OCI-LY1 (cell line): ENCODE measurements around the gene DNAJC11.

Experiments
- H2AFZ ChIP-seq: fragments of 200-600 bp; sonication (generic), shearing (Covaris generic); 2 replicates; pipeline ENCODE4 v1.6.0; 2014; ENCODE audit warnings: antibody characterized with exemption, mild to moderate bottlenecking, low read length
- H3F3A ChIP-seq: fragments of 200-600 bp; sonication (generic), shearing (Covaris generic); 2 replicates; pipeline ENCODE4 v1.6.0; 2014; ENCODE audit warnings: mild to moderate bottlenecking, antibody characterized with exemption, low read length, moderate library complexity; ENCODE audit not compliant: insufficient read depth
- H3K27ac ChIP-seq: fragments of 200-600 bp; sonication (generic); 2 replicates; pipeline ENCODE4 v1.5.1; 2014; ENCODE audit warnings: low read length, mixed run types, mild to moderate bottlenecking, low read depth; ENCODE audit not compliant: poor library complexity, severe bottlenecking
- H3K27me3 ChIP-seq: fragments of 200-600 bp; sonication (generic); 2 replicates; pipeline ENCODE4 v1.6.0; 2014; ENCODE audit warnings: antibody characterized with exemption, mild to moderate bottlenecking, low read length, moderate library complexity; ENCODE audit not compliant: insufficient read depth
- H3K36me3 ChIP-seq: fragments of 200-600 bp; sonication (generic); 2 replicates; pipeline ENCODE4 v1.6.1; 2014; ENCODE audit warnings: mild to moderate bottlenecking, antibody characterized with exemption, low read length, moderate library complexity, mixed read lengths; ENCODE audit not compliant: insufficient read depth
- H3K4me1 ChIP-seq: fragments of 200-600 bp; sonication (generic); 2 replicates; pipeline ENCODE4 v1.5.1; 2014; ENCODE audit warnings: mild to moderate bottlenecking, low read length, moderate library complexity; ENCODE audit not compliant: insufficient read depth, severe bottlenecking
- H3K4me2 ChIP-seq: fragments of 200-600 bp; sonication (generic), shearing (Covaris generic); 2 replicates; pipeline ENCODE4 v1.6.1; 2014; ENCODE audit warnings: low read length
- H3K4me3 ChIP-seq: fragments of 200-600 bp; sonication (generic); 2 replicates; pipeline ENCODE4 v1.5.1; 2014; ENCODE audit warnings: low read length, low read depth, mild to moderate bottlenecking, mixed read lengths; ENCODE audit not compliant: poor library complexity, severe bottlenecking
- H3K79me2 ChIP-seq: fragments of 200-600 bp; shearing (Covaris generic); 2 replicates; pipeline ENCODE4 v1.6.1; 2016; ENCODE audit warnings: mixed run types, low read length, mixed read lengths; ENCODE audit not compliant: insufficient read depth
- H3K9ac ChIP-seq: fragments of 200-600 bp; sonication (generic), shearing (Covaris generic); 2 replicates; pipeline ENCODE4 v1.6.1; 2014; ENCODE audit warnings: mild to moderate bottlenecking, low read length, mixed read lengths
- H3K9me2 ChIP-seq: fragments of 200-600 bp; sonication (generic), shearing (Covaris generic); 2 replicates; pipeline ENCODE4 v1.6.1; 2014; ENCODE audit warnings: low read depth, mild to moderate bottlenecking, low read length, mixed read lengths
- H3K9me3 ChIP-seq: fragments of 200-600 bp; shearing (Covaris generic); 2 replicates; pipeline ENCODE4 v1.6.1; 2014; ENCODE audit warnings: low read length, mixed read lengths
- H4K20me1 ChIP-seq: fragments of 200-600 bp; sonication (generic), shearing (Covaris generic); 2 replicates; pipeline ENCODE4 v1.6.0; 2016; ENCODE audit warnings: mild to moderate bottlenecking, low read length; ENCODE audit not compliant: insufficient read depth
- CTCF ChIP-seq: fragments of 200-600 bp; sonication (generic), shearing (Covaris generic); IDR thresholded peaks from 2 replicates; pipeline ENCODE4 v1.5.1; 2017; ENCODE audit warnings: mild to moderate bottlenecking, antibody characterized with exemption, low read length, moderate library complexity, mixed read lengths
- EZH2 ChIP-seq: fragments of 200-600 bp; sonication (generic), shearing (Covaris generic); IDR thresholded peaks from 2 replicates; pipeline ENCODE4 v1.8.0; 2017; ENCODE audit warnings: borderline replicate concordance, mixed run types, mild to moderate bottlenecking, antibody characterized with exemption, low read length, moderate library complexity, mixed read lengths

Gene DNAJC11

GRCh38 chr1:6672558-6672957 lies 29.1 kb downstream of the DNAJC11 start:
- no peak overlapping the region for H3K4me3 ChIP-seq
- H3K9me3 ChIP-seq, result no peaks in the 10 kb centered on the region
- H3K4me1 ChIP-seq, result no peaks in the 10 kb centered on the region
- H3K79me2 ChIP-seq, result no peaks in the 10 kb centered on the region
- no peaks in the 10 kb centered on the region for H3K9me2 ChIP-seq
- no peaks in the 10 kb centered on the region for H4K20me1 ChIP-seq
- peaks cover 48% of the 10 kb centered on the region for H3K36me3 ChIP-seq
- no peak for TF ChIP-seq CTCF
- TF ChIP-seq EZH2, result no peak
- no peaks in the 10 kb centered on the region for H3K27me3 ChIP-seq
- no peaks in the 10 kb centered on the region for H3F3A ChIP-seq
- no peak overlapping the region for H3K4me2 ChIP-seq
- H3K27ac ChIP-seq, result no peak overlapping the region
- no peak overlapping the region for H3K9ac ChIP-seq
- H2AFZ ChIP-seq, result no peak overlapping the region

- Histone ChIP-seq H3K79me2 (no peaks in the 10 kb centered on the region), H3K4me2 (no peak overlapping the region), H2AFZ (no peak overlapping the region), H3K36me3 (peaks cover 47% of the 10 kb centered on the region), H3K4me3 (no peak overlapping the region), H3K27me3 (no peaks in the 10 kb centered on the region), H3K9ac (no peak overlapping the region), H3K9me3 (no peaks in the 10 kb centered on the region), H3K27ac (no peak overlapping the region), H3K9me2 (no peaks in the 10 kb centered on the region), H4K20me1 (no peaks in the 10 kb centered on the region), H3K4me1 (no peaks in the 10 kb centered on the region), H3F3A (no peaks in the 10 kb centered on the region)
- no peak for TF ChIP-seq CTCF
- TF ChIP-seq EZH2, result no peak
These were observed 33.1 kb downstream of the DNAJC11 start for GRCh38 chr1:6668503-6668902.

GRCh38 chr1:6667139-6667538 lies 34.5 kb downstream of the DNAJC11 start:
- Histone ChIP-seq H3K9me3 (no peaks in the 10 kb centered on the region), H3K9ac (no peak overlapping the region), H3K4me2 (no peak overlapping the region), H3K27ac (no peak overlapping the region), H3K79me2 (no peaks in the 10 kb centered on the region), H3F3A (no peaks in the 10 kb centered on the region), H3K4me1 (no peaks in the 10 kb centered on the region), H4K20me1 (no peaks in the 10 kb centered on the region), H3K4me3 (no peak overlapping the region), H2AFZ (no peak overlapping the region), H3K27me3 (no peaks in the 10 kb centered on the region), H3K9me2 (no peaks in the 10 kb centered on the region), H3K36me3 (peaks cover 50% of the 10 kb centered on the region)
- no peak for TF ChIP-seq CTCF
- TF ChIP-seq EZH2, result no peak
